SK-N-SH treated with all-trans-retinoic acid at 6 μM for 48 hours (cell line): ENCODE results near the gene CHST15.

Experiments used
- ATAC-seq: fragments of 200-7000 bp; cut with Tn5 transposase; 3 replicates; pipeline ENCODE4 v1.9.1; 2020; ENCODE audit warnings: mild to moderate bottlenecking, moderate library complexity
- ARNTL ChIP-seq: fragments of 450-650 bp; formaldehyde crosslinking; IDR thresholded peaks from 2 replicates; pipeline ENCODE4 v1.5.0; 2020; ENCODE audit warnings: low read depth, mild to moderate bottlenecking, moderate library complexity, borderline replicate concordance
- CSDC2 ChIP-seq: fragments of 250-450 bp; sonication (Bioruptor Pico); IDR thresholded peaks from 2 replicates; pipeline ENCODE4 v1.5.0; 2020; ENCODE audit warnings: mild to moderate bottlenecking, moderate library complexity
- CSRNP3 ChIP-seq: fragments of 250-450 bp; sonication (Bioruptor Pico); IDR thresholded peaks from 2 replicates; pipeline ENCODE4 v1.5.1; 2021; ENCODE audit warnings: mild to moderate bottlenecking, moderate library complexity
- ESRRG ChIP-seq: fragments of 250-450 bp; sonication (Bioruptor Pico); IDR thresholded peaks from 2 replicates; pipeline ENCODE4 v1.6.1; 2021; ENCODE audit warnings: mild to moderate bottlenecking
- ISL1 ChIP-seq: fragments of 250-450 bp; sonication (Bioruptor Pico); IDR thresholded peaks from 2 replicates; pipeline ENCODE4 v2.1.2; 2022; ENCODE audit warnings: mild to moderate bottlenecking, moderate library complexity
- OSR1 ChIP-seq: fragments of 250-450 bp; sonication (Bioruptor Pico); IDR thresholded peaks from 2 replicates; pipeline ENCODE4 v1.8.0; 2022; ENCODE audit warnings: moderate library complexity, mild to moderate bottlenecking, inconsistent platforms
- PATZ1 ChIP-seq: fragments of 250-450 bp; sonication (Bioruptor Pico); IDR thresholded peaks from 2 replicates; pipeline ENCODE4 v1.8.0; 2020; ENCODE audit warnings: mild to moderate bottlenecking, moderate library complexity, borderline replicate concordance
- PPARA ChIP-seq: fragments of 250-450 bp; sonication (Bioruptor Pico); IDR thresholded peaks from 2 replicates; pipeline ENCODE4 v1.5.0; 2020; ENCODE audit warnings: mild to moderate bottlenecking, borderline replicate concordance
- SNAI2 ChIP-seq: fragments of 250-450 bp; sonication (Bioruptor Pico); IDR thresholded peaks from 2 replicates; pipeline ENCODE4 v1.5.0; 2020; ENCODE audit warnings: mild to moderate bottlenecking, moderate library complexity
- TCF4 ChIP-seq: fragments of 250-450 bp; sonication (Bioruptor Pico); IDR thresholded peaks from 2 replicates; pipeline ENCODE4 v1.8.0; 2021; ENCODE audit warnings: mild to moderate bottlenecking, moderate library complexity, borderline replicate concordance
- TOX ChIP-seq: fragments of 250-450 bp; sonication (Bioruptor Pico); IDR thresholded peaks from 2 replicates; pipeline ENCODE4 v1.8.0; 2021; ENCODE audit warnings: mild to moderate bottlenecking, moderate library complexity, borderline replicate concordance
- TSHZ2 ChIP-seq: fragments of 250-450 bp; sonication (Bioruptor Pico); IDR thresholded peaks from 2 replicates; pipeline ENCODE4 v1.5.0; 2020; ENCODE audit warnings: mild to moderate bottlenecking, moderate library complexity
- ZFP30 ChIP-seq: fragments of 450-650 bp; formaldehyde crosslinking; IDR thresholded peaks from 2 replicates; pipeline ENCODE4 v1.5.0; 2022; ENCODE audit warnings: mild to moderate bottlenecking, moderate library complexity
- ZNF565 ChIP-seq: fragments of 450-650 bp; formaldehyde crosslinking; conservative IDR thresholded peaks from 2 replicates; pipeline ENCODE4 v1.5.0; 2020; ENCODE audit warnings: low read depth, mild to moderate bottlenecking, moderate library complexity
- ZNF70 ChIP-seq: fragments of 450-650 bp; formaldehyde crosslinking; IDR thresholded peaks from 2 replicates; pipeline ENCODE4 v1.5.0; 2020; ENCODE audit warnings: mild to moderate bottlenecking, moderate library complexity
- ZNF8 ChIP-seq: fragments of 450-650 bp; formaldehyde crosslinking; IDR thresholded peaks from 2 replicates; pipeline ENCODE4 v1.5.0; 2020; ENCODE audit warnings: mild to moderate bottlenecking, moderate library complexity

CHST15 gene

GRCh38 chr10:124028700-124029480 lies 64.5 kb downstream of the CHST15 start:
- no peak for ATAC-seq
- TF ChIP-seq PPARA (CRISPR knock-in tag) (no peak), ZNF8 (CRISPR knock-in tag) (no peak), ZFP30 (CRISPR knock-in tag) (no peak), PATZ1 (no peak), TCF4 (CRISPR knock-in tag) (no peak), ISL1 (no peak), CSDC2 (no peak), TOX (CRISPR knock-in tag) (no peak), ZNF565 (no peak), OSR1 (CRISPR knock-in tag) (no peak)

GRCh38 chr10:124027651-124028050 lies 65.7 kb downstream of the CHST15 start:
- no peak for ATAC-seq
- TF ChIP-seq ZFP30 (CRISPR knock-in tag) (no peak), TSHZ2 (no peak), CSRNP3 (CRISPR knock-in tag) (no peak), TOX (CRISPR knock-in tag) (no peak)
- TF ChIP-seq, all 23 proteins: peak for 0

- no peak for TF ChIP-seq ARNTL (CRISPR knock-in tag)
- no peak for TF ChIP-seq ZNF565
- TF ChIP-seq TOX (CRISPR knock-in tag): no peak
- no peak for TF ChIP-seq CSRNP3 (CRISPR knock-in tag)
- no peak for TF ChIP-seq SNAI2 (CRISPR knock-in tag)
- TF ChIP-seq ISL1: no peak
- no peak for TF ChIP-seq ESRRG (CRISPR knock-in tag)
- TF ChIP-seq ZNF70 (CRISPR knock-in tag): no peak
- no peak for ATAC-seq
Observed at GRCh38 chr10:124027031-124027611, 66.3 kb downstream of the CHST15 start.

GRCh38 chr10:124026589-124026939 lies 66.8 kb downstream of the CHST15 start:
- TF ChIP-seq ZNF70 (CRISPR knock-in tag) (peak; percentile 81), CSRNP3 (CRISPR knock-in tag) (no peak)
- no peak for ATAC-seq
